ENCODE data around the gene SPAG8.

Gene SPAG8

GRCh38 chr9:35840881-35841644 lies 29.0 kb upstream of the SPAG8 start:
- Histone ChIP-seq H3K27me3 (replicated peaks; ENCODE audit: control insufficient read depth, insufficient read depth, low read length, poor library complexity, severe bottlenecking) (no peaks in the 10 kb centered on the region), H3K9me3 (ENCODE audit: control insufficient read depth, low read length) (no peaks in the 10 kb centered on the region), H3K4me1 (ENCODE audit: control insufficient read depth, insufficient read depth, low read length, poor library complexity, severe bottlenecking) (peaks cover 15% of the 10 kb centered on the region), H3K4me3 (ENCODE audit: insufficient read depth, low read depth, low read length, poor library complexity, severe bottlenecking) (no peak overlapping the region), H3K27ac (ENCODE audit: insufficient read depth, low read length, poor library complexity, severe bottlenecking) (no peak overlapping the region), H3K36me3 (ENCODE audit: control insufficient read depth, insufficient read depth, low read length) (no peaks in the 10 kb centered on the region)
- DNase-seq = no peak

GRCh38 chr9:35839926-35840325 lies 27.9 kb upstream of the SPAG8 start:
- H3K4me1 ChIP-seq (ENCODE audit: control insufficient read depth, insufficient read depth, low read length, poor library complexity, severe bottlenecking) = peaks cover 4% of the 10 kb centered on the region
- H3K36me3 ChIP-seq (ENCODE audit: control insufficient read depth, insufficient read depth, low read length) = no peaks in the 10 kb centered on the region
- no peak for DNase-seq
- H3K27me3 ChIP-seq (replicated peaks; ENCODE audit: control insufficient read depth, insufficient read depth, low read length, poor library complexity, severe bottlenecking) = no peaks in the 10 kb centered on the region
- H3K4me3 ChIP-seq (ENCODE audit: insufficient read depth, low read depth, low read length, poor library complexity, severe bottlenecking) = no peak overlapping the region
- no peaks in the 10 kb centered on the region for H3K9me3 ChIP-seq (ENCODE audit: control insufficient read depth, low read length)
- no peak overlapping the region for H3K27ac ChIP-seq (ENCODE audit: insufficient read depth, low read length, poor library complexity, severe bottlenecking)

GRCh38 chr9:35836595-35836994 lies 24.5 kb upstream of the SPAG8 start:
- DNase-seq = no peak
- no peak overlapping the region for H3K27ac ChIP-seq (ENCODE audit: insufficient read depth, low read length, poor library complexity, severe bottlenecking)
- H3K9me3 ChIP-seq (ENCODE audit: control insufficient read depth, low read length) = no peaks in the 10 kb centered on the region
- H3K36me3 ChIP-seq (ENCODE audit: control insufficient read depth, insufficient read depth, low read length) = no peaks in the 10 kb centered on the region
- H3K4me3 ChIP-seq (ENCODE audit: insufficient read depth, low read depth, low read length, poor library complexity, severe bottlenecking) = no peak overlapping the region
- H3K4me1 ChIP-seq (ENCODE audit: control insufficient read depth, insufficient read depth, low read length, poor library complexity, severe bottlenecking) = no peaks in the 10 kb centered on the region
- no peaks in the 10 kb centered on the region for H3K27me3 ChIP-seq (replicated peaks; ENCODE audit: control insufficient read depth, insufficient read depth, low read length, poor library complexity, severe bottlenecking)

- H3K9me3 ChIP-seq (ENCODE audit: control insufficient read depth, low read length) = no peaks in the 10 kb centered on the region
- no peaks in the 10 kb centered on the region for H3K36me3 ChIP-seq (ENCODE audit: control insufficient read depth, insufficient read depth, low read length)
- no peak overlapping the region for H3K27ac ChIP-seq (ENCODE audit: insufficient read depth, low read length, poor library complexity, severe bottlenecking)
- no peak overlapping the region for H3K4me3 ChIP-seq (ENCODE audit: insufficient read depth, low read depth, low read length, poor library complexity, severe bottlenecking)
- no peaks in the 10 kb centered on the region for H3K4me1 ChIP-seq (ENCODE audit: control insufficient read depth, insufficient read depth, low read length, poor library complexity, severe bottlenecking)
- no peak for DNase-seq
- no peaks in the 10 kb centered on the region for H3K27me3 ChIP-seq (replicated peaks; ENCODE audit: control insufficient read depth, insufficient read depth, low read length, poor library complexity, severe bottlenecking)
Observed at GRCh38 chr9:35835766-35836165, 23.7 kb upstream of the SPAG8 start.

GRCh38 chr9:35835216-35835632 lies 23.2 kb upstream of the SPAG8 start:
- no peaks in the 10 kb centered on the region for H3K4me1 ChIP-seq (ENCODE audit: control insufficient read depth, insufficient read depth, low read length, poor library complexity, severe bottlenecking)
- H3K27ac ChIP-seq (ENCODE audit: insufficient read depth, low read length, poor library complexity, severe bottlenecking) = no peak overlapping the region
- H3K27me3 ChIP-seq (replicated peaks; ENCODE audit: control insufficient read depth, insufficient read depth, low read length, poor library complexity, severe bottlenecking) = no peaks in the 10 kb centered on the region
- H3K9me3 ChIP-seq (ENCODE audit: control insufficient read depth, low read length) = no peaks in the 10 kb centered on the region
- no peak for DNase-seq
- H3K4me3 ChIP-seq (ENCODE audit: insufficient read depth, low read depth, low read length, poor library complexity, severe bottlenecking) = no peak overlapping the region
- H3K36me3 ChIP-seq (ENCODE audit: control insufficient read depth, insufficient read depth, low read length) = no peaks in the 10 kb centered on the region

GRCh38 chr9:35834260-35835215 lies 22.5 kb upstream of the SPAG8 start:
- Histone ChIP-seq H3K4me1 (ENCODE audit: control insufficient read depth, insufficient read depth, low read length, poor library complexity, severe bottlenecking) (peaks cover 4% of the 10 kb centered on the region), H3K4me3 (ENCODE audit: insufficient read depth, low read depth, low read length, poor library complexity, severe bottlenecking) (no peak overlapping the region), H3K9me3 (ENCODE audit: control insufficient read depth, low read length) (no peaks in the 10 kb centered on the region), H3K36me3 (ENCODE audit: control insufficient read depth, insufficient read depth, low read length) (no peaks in the 10 kb centered on the region), H3K27ac (ENCODE audit: insufficient read depth, low read length, poor library complexity, severe bottlenecking) (no peak overlapping the region), H3K27me3 (replicated peaks; ENCODE audit: control insufficient read depth, insufficient read depth, low read length, poor library complexity, severe bottlenecking) (no peaks in the 10 kb centered on the region)
- no peak for DNase-seq

- Histone ChIP-seq H3K4me1 (ENCODE audit: control insufficient read depth, insufficient read depth, low read length, poor library complexity, severe bottlenecking) (peaks cover 11% of the 10 kb centered on the region), H3K4me3 (ENCODE audit: insufficient read depth, low read depth, low read length, poor library complexity, severe bottlenecking) (no peak overlapping the region), H3K9me3 (ENCODE audit: control insufficient read depth, low read length) (no peaks in the 10 kb centered on the region), H3K27ac (ENCODE audit: insufficient read depth, low read length, poor library complexity, severe bottlenecking) (no peak overlapping the region), H3K27me3 (replicated peaks; ENCODE audit: control insufficient read depth, insufficient read depth, low read length, poor library complexity, severe bottlenecking) (no peaks in the 10 kb centered on the region), H3K36me3 (ENCODE audit: control insufficient read depth, insufficient read depth, low read length) (no peaks in the 10 kb centered on the region)
- DNase-seq = no peak
Observed at GRCh38 chr9:35832814-35833213, 20.8 kb upstream of the SPAG8 start.

GRCh38 chr9:35831040-35831439 lies 19.0 kb upstream of the SPAG8 start:
- Histone ChIP-seq H3K27ac (ENCODE audit: insufficient read depth, low read length, poor library complexity, severe bottlenecking) (no peak overlapping the region), H3K36me3 (ENCODE audit: control insufficient read depth, insufficient read depth, low read length) (no peaks in the 10 kb centered on the region), H3K4me1 (ENCODE audit: control insufficient read depth, insufficient read depth, low read length, poor library complexity, severe bottlenecking) (peaks cover 11% of the 10 kb centered on the region), H3K27me3 (replicated peaks; ENCODE audit: control insufficient read depth, insufficient read depth, low read length, poor library complexity, severe bottlenecking) (no peaks in the 10 kb centered on the region), H3K9me3 (ENCODE audit: control insufficient read depth, low read length) (no peaks in the 10 kb centered on the region), H3K4me3 (ENCODE audit: insufficient read depth, low read depth, low read length, poor library complexity, severe bottlenecking) (no peak overlapping the region)
- DNase-seq = no peak

- no peaks in the 10 kb centered on the region for H3K9me3 ChIP-seq (ENCODE audit: control insufficient read depth, low read length)
- no peaks in the 10 kb centered on the region for H3K36me3 ChIP-seq (ENCODE audit: control insufficient read depth, insufficient read depth, low read length)
- peak overlapping the region; percentile 79 for H3K4me3 ChIP-seq (ENCODE audit: insufficient read depth, low read depth, low read length, poor library complexity, severe bottlenecking)
- DNase-seq = no peak
- H3K27ac ChIP-seq (ENCODE audit: insufficient read depth, low read length, poor library complexity, severe bottlenecking) = peak overlapping the region; percentile 74
- peaks cover 11% of the 10 kb centered on the region for H3K4me1 ChIP-seq (ENCODE audit: control insufficient read depth, insufficient read depth, low read length, poor library complexity, severe bottlenecking)
- H3K27me3 ChIP-seq (replicated peaks; ENCODE audit: control insufficient read depth, insufficient read depth, low read length, poor library complexity, severe bottlenecking) = no peaks in the 10 kb centered on the region
Observed at GRCh38 chr9:35829764-35830096, 17.7 kb upstream of the SPAG8 start.
